K562 (cell line): ENCODE data around the gene FBRS. TPM values are rescaled to one million over a fixed set of nuclear protein-coding genes. Genes with fewer than 3 reads are reported as not detected.

Experiments
- CBX1 ChIP-seq: sonication (generic); IDR thresholded peaks from 2 replicates; pipeline ENCODE4 v1.6.1; 2016; ENCODE audit warnings: antibody characterized with exemption, low read depth, mild to moderate bottlenecking
- CTCFL ChIP-seq: IDR thresholded peaks from 2 replicates; pipeline ENCODE4 v1.6.1; 2011; ENCODE audit warnings: borderline replicate concordance, low read depth, mild to moderate bottlenecking, moderate library complexity, low read length; ENCODE audit not compliant: insufficient read depth, poor library complexity, severe bottlenecking
- FOXP4 ChIP-seq: sonication (generic); formaldehyde crosslinking; IDR thresholded peaks from 2 replicates; pipeline ENCODE4 v1.8.0; 2022; ENCODE audit warnings: mild to moderate bottlenecking, missing genetic modification reagents, borderline replicate concordance
- GATAD2B ChIP-seq: fragments of 450-650 bp; IDR thresholded peaks from 2 replicates; pipeline ENCODE4 v1.6.1; 2017; ENCODE audit warnings: mild to moderate bottlenecking, borderline replicate concordance
- MXD1 ChIP-seq: fragments of 250-450 bp; sonication (Bioruptor Pico); IDR thresholded peaks from 2 replicates; pipeline ENCODE4 v1.8.0; 2021; ENCODE audit warnings: borderline replicate concordance, mild to moderate bottlenecking, moderate library complexity; ENCODE audit not compliant: poor library complexity, severe bottlenecking
- MXI1 ChIP-seq: IDR thresholded peaks from 2 replicates; pipeline ENCODE4 v1.6.1; 2011; ENCODE audit warnings: low read depth, mild to moderate bottlenecking, improper control_type of control experiment, low read length
- PTRF ChIP-seq: fragments of 450-650 bp; IDR thresholded peaks from 2 replicates; pipeline ENCODE4 v1.6.1; 2016; ENCODE audit warnings: mild to moderate bottlenecking, missing genetic modification characterization, missing compliant biosample characterization
- RBFOX2 ChIP-seq: fragments of 200-400 bp; formaldehyde crosslinking; IDR thresholded peaks from 2 replicates; pipeline ENCODE4 v1.6.1; 2017; ENCODE audit warnings: low read depth, mild to moderate bottlenecking, low read length, moderate library complexity
- RNF2 ChIP-seq: sonication (generic); IDR thresholded peaks from 2 replicates; pipeline ENCODE4 v1.6.1; 2016
- XRCC4 ChIP-seq: IDR thresholded peaks from one replicate; pipeline ENCODE4 v1.6.1; 2011; ENCODE audit not compliant: insufficient read depth, insufficient read length; ENCODE audit errors: extremely low read depth
- ZBTB2 ChIP-seq: fragments of 450-650 bp; IDR thresholded peaks from 2 replicates; pipeline ENCODE4 v1.6.1; 2016; ENCODE audit warnings: antibody characterized with exemption
- ZHX1 ChIP-seq: fragments of 150-350 bp; conservative IDR thresholded peaks from 2 replicates; pipeline ENCODE4 v1.6.1; 2014; ENCODE audit warnings: low read length
- ZNF165 ChIP-seq: fragments of 250-450 bp; sonication (Bioruptor Pico); IDR thresholded peaks from 2 replicates; pipeline ENCODE4 v1.4.0; 2020; ENCODE audit warnings: borderline replicate concordance
- ZNF740 ChIP-seq, 3 experiments: fragments of 200-800 bp in 1 of 3; sonication (Bioruptor generic) in 1 of 3; sonication (generic) in 1 of 3; formaldehyde crosslinking in 1 of 3; IDR thresholded peaks; 2 replicates each; pipeline versions ENCODE4 v1.6.1 to v1.8.0; 2016 to 2022; ENCODE audit warnings: mild to moderate bottlenecking in 2 of 3, missing compliant biosample characterization in 2 of 3, missing genetic modification characterization in 2 of 3, missing genetic modification reagents in 1 of 3
- polyA plus RNA-seq, 8 experiments: library from polyadenylated mRNA; depleted of rRNA in 4 of 8; stranded (reverse) in 5 of 8; unstranded in 3 of 8; fragments of >200 nt; fragmentation: Nextera tagmentation in 2 of 8; fragmentation: Illumina TruSeq in 1 of 8; extraction: Ambion mirVana in 2 of 8; extraction: Trizol in 1 of 8; gene quantifications; 2 replicates each; pipeline versions ENCODE4 v1.2.1 to v1.2.3, GENCODE V29; 2011 to 2014; ENCODE audit warnings: inconsistent platforms in 1 of 8, missing spikeins in 1 of 8
- total RNA-seq, 7 experiments: library from RNA; depleted of rRNA in 6 of 7; stranded (reverse); fragments of >200 nt in 6 of 7; fragmentation: Illumina TruSeq in 2 of 7; extraction: Trizol in 2 of 7; gene quantifications; 2 replicates each; pipeline versions ENCODE4 v1.2.1 to v1.2.3, GENCODE V29; 2011 to 2021; ENCODE audit warnings: low replicate concordance in 1 of 7

The FBRS gene
- total and polyA plus RNA-seq, 9 of the 15 experiments (the other 6 are each of a cell fraction or from before 2014, with no cell fraction given): 0.32 to 59.5 (median 13.1) TPM

GRCh38 chr16:30659507-30660423 lies 1.5 kb downstream of the FBRS start (continued):
- TF ChIP-seq ZHX1 (no peak), ZNF165 (CRISPR knock-in tag) (no peak), CBX1 (no peak), ZNF740 (CRISPR knock-in tag; IDR thresholded peaks at IDR 0.05) (no peak), ZNF740 (tag; IDR thresholded peaks at IDR 0.05) (peak in 1 of 2 experiments; percentile 29; a peak in 1 of 4 replicates), PTRF (no peak), RBFOX2 (peak; percentile 60), RNF2 (no peak), FOXP4 (CRISPR knock-in tag) (no peak), MXD1 (CRISPR knock-in tag) (no peak), MXI1 (no peak), CTCFL (no peak), XRCC4 (no peak), ZBTB2 (no peak), GATAD2B (0 out of 2 replicates have a peak, but pooled peaks have one; percentile 86)
